GM12864 (cell line): ENCODE data around the gene WSB2.

Source experiments
- DNase-seq: peaks from one replicate; pipeline ENCODE4 v3.0.0-alpha.2; 2011; ENCODE audit warnings: low read depth
- H3K4me3 ChIP-seq: 2 replicates; pipeline ENCODE4 v1.5.1; 2011; ENCODE audit warnings: mild to moderate bottlenecking, low read depth, low read length, control low read depth
- TF ChIP-seq, protein P1 (sequence below): IDR thresholded peaks from 2 replicates; pipeline ENCODE4 v1.5.1; 2011; ENCODE audit warnings: low read depth, mild to moderate bottlenecking, moderate library complexity, low read length, control low read depth, inconsistent platforms; ENCODE audit errors: missing control alignments

Gene WSB2

GRCh38 chr12:118063576-118064391 lies 2.8 kb upstream of the WSB2 start:
- H3K4me3 ChIP-seq = no peak overlapping the region
- TF ChIP-seq, protein P1, sequence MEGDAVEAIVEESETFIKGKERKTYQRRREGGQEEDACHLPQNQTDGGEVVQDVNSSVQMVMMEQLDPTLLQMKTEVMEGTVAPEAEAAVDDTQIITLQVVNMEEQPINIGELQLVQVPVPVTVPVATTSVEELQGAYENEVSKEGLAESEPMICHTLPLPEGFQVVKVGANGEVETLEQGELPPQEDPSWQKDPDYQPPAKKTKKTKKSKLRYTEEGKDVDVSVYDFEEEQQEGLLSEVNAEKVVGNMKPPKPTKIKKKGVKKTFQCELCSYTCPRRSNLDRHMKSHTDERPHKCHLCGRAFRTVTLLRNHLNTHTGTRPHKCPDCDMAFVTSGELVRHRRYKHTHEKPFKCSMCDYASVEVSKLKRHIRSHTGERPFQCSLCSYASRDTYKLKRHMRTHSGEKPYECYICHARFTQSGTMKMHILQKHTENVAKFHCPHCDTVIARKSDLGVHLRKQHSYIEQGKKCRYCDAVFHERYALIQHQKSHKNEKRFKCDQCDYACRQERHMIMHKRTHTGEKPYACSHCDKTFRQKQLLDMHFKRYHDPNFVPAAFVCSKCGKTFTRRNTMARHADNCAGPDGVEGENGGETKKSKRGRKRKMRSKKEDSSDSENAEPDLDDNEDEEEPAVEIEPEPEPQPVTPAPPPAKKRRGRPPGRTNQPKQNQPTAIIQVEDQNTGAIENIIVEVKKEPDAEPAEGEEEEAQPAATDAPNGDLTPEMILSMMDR = no peak
- DNase-seq = no peak

DNA sequence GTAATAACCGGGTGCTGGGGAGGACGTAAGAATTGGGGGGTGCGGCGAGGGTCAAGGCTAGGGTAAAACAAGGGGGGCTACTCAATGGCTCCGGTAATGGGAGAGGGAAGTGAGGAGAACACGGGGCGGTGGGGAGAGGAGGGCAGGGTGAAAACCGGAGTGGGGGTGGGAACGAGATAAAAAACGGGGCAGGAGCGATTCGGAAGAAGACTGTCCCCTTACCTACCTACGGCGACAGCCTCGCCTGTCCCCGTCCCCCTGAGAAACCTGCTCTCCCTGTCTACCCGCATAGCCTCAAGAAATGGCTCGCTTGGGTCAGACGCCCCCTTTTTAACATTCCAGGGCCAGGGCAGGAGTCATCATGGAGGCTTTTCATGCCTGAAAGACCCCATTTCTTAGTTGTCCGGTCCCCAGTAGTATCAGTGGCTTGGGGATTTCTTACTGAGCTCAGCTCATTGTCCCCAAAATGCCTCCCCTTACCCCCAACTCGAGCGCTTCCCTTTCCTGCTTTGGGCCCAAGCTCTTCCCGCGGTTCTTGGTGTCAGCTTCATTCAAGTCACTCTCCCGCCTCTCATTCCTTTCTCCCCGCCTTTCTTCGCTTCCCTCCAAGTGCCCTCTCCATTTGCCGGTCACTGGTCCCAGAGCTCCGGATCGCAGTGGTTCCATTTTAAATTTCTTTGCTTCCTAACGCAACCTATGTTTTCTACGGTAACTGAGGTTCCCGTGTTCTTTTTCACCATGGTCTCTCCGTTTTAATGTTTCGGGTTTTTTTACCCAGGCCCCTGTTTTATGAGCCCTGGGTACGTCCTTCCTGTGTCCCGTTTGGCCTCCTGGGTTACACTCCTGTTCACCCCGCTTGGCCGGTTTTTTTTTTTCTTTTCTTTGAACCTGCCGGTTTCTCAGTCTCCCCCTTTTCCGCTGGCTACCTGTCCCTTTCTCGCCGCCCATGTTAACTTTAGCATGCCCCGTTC lies 1.2 kb upstream of the WSB2 start:
- TF ChIP-seq, protein P1 = no peak
- H3K4me3 ChIP-seq = peak overlapping the region; percentile 94
- no peak for DNase-seq

DNA sequence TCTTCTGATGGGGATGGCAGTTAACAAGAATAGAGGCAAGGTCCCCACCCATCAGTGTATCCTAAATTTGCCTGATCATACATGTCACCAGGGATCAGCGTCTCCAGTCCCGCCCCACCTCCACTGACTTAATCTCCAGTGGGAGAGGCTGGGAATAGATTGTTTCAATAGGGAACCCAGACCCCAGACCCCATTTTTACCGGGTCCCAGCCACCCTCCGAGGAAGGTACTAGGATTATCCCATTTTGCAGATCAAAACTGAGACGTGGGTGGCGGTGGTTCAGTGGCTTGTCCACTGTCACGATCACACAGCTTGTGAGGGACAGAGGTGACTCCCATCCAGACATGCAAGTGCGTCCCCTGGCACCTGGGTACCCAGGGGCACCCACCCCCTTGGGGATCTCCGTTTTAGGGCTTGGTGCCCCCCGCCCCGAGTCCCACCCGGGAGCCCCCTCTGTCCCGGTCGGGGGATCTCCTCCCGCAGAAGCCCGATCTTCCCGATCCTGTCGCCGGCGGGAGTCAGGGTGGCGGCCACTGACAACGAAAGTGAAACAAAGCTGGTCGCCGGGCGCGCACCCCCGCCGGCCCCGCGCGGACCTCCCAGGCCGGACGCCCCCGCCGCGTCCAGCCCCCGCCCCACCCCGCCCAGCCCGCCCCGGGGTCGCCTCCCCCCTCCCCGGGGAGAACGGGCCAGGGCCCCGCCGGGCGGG lies 523 bp downstream of the WSB2 start:
- H3K4me3 ChIP-seq = peak overlapping the region; percentile 94
- TF ChIP-seq, protein P1 = no peak
- no peak for DNase-seq

DNA sequence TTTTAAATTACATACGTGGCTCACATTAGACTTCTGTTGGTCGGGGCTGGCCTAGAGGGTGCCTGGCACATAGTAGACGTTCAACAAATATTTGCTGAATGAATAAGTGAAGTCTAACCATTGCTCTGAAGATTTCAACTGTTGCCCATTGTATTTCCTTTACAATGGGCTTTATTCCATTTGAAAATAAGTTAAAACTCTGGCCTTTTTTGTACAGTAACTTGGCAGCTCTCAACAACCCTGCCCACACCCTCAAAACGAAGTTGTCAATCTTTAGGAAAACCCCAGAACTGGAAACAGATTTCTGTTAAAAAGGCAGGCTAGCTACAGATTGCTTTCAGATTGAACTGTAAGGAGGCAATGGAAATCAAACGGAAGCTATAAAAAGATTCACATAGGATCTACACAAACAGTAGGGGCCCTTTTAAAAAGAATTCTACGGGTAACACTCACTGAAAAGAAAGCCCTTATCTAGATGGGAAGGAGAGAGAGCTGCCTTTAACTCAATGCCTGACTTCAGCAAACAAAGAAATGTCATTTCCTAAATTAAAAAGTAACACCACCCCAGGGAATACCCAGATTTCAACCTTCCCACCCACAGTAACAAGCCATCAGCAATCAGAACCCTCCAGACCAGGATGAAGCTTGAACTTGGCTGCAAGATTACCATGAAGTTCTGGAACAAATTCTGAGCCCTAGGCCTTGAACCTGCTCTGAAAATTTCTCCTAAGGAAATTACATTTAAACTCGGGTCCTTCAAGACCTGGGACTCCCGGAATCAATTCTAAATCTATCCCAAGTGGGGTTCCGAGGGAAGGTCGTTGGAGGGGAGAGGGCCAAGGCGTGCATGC lies 1.4 kb downstream of the WSB2 start:
- no peak for DNase-seq
- TF ChIP-seq, protein P1 = no peak
- H3K4me3 ChIP-seq = peak overlapping the region; percentile 94

GRCh38 chr12:118058881-118059280 lies 2.1 kb downstream of the WSB2 start:
- no peak overlapping the region for H3K4me3 ChIP-seq
- DNase-seq = no peak
- TF ChIP-seq, protein P1 = no peak

DNA sequence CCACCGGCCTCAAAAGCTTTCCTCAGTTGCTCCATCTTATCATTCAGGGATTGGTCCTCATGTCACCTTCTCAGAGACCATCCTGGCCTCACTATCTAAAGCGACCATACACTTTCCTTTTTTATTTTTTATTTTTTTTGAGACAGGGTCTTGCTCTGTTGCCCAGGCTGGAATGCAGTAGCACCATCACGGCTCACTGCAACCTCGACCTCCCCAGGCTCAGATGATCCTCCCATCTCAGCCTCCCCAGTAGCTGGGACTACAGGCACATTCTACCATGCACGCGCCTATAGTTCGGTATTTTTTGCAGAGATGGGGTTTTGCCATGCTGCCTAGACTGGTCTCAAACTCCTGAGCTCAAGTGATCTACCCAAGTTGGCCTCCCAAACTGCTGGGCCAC lies 2.8 kb downstream of the WSB2 start:
- no peak for DNase-seq

More for the DNA sequence above, 2.8 kb downstream of the WSB2 start:
- TF ChIP-seq, protein P1 = no peak
- H3K4me3 ChIP-seq = no peak overlapping the region
